DND-41 (cell line): ENCODE measurements around the gene KRTAP17-1.

Experiments
- ATAC-seq: fragments of 200-7000 bp; cut with Tn5 transposase; 3 replicates; pipeline ENCODE4 v1.9.1; 2021; ENCODE audit warnings: low read depth; ENCODE audit not compliant: insufficient read depth
- DNase-seq: peaks from one replicate; pipeline ENCODE4 v3.0.0-alpha.2; 2020
- H2AFZ ChIP-seq: 2 replicates; pipeline ENCODE4 v1.6.0; 2012; ENCODE audit warnings: low read depth, low read length
- H3K27ac ChIP-seq: 2 replicates; pipeline ENCODE4 v1.5.1; 2012; ENCODE audit warnings: low read length, inconsistent platforms
- H3K27me3 ChIP-seq: fragments of 200-600 bp; sonication (generic); 2 replicates; pipeline ENCODE4 v1.6.0; 2012; ENCODE audit warnings: low read length, mild to moderate bottlenecking, inconsistent platforms; ENCODE audit not compliant: insufficient read depth, poor library complexity
- H3K36me3 ChIP-seq: 2 replicates; pipeline ENCODE4 v1.5.1; 2012; ENCODE audit warnings: low read length, inconsistent platforms; ENCODE audit not compliant: insufficient read depth
- H3K4me1 ChIP-seq: 2 replicates; pipeline ENCODE4 v1.5.1; 2012; ENCODE audit warnings: mild to moderate bottlenecking, low read length; ENCODE audit not compliant: insufficient read depth
- H3K4me2 ChIP-seq: 2 replicates; pipeline ENCODE4 v1.6.0; 2012; ENCODE audit warnings: mild to moderate bottlenecking, moderate library complexity, low read length, inconsistent platforms; ENCODE audit not compliant: insufficient read depth
- H3K4me3 ChIP-seq, 2 experiments: fragments of 200-600 bp in 1 of 2; shearing (Covaris generic) in 1 of 2; 2 replicates each; pipeline ENCODE4 v1.5.1; 2012 to 2016; ENCODE audit warnings: inconsistent platforms in 2 of 2, low read length in 2 of 2, mild to moderate bottlenecking in 2 of 2, low read depth in 1 of 2, moderate library complexity in 1 of 2
- H3K79me2 ChIP-seq: 2 replicates; pipeline ENCODE4 v1.6.0; 2012; ENCODE audit warnings: low read length, inconsistent platforms; ENCODE audit not compliant: insufficient read depth
- H3K9ac ChIP-seq: 2 replicates; pipeline ENCODE4 v1.6.0; 2012; ENCODE audit warnings: low read depth, mild to moderate bottlenecking, inconsistent platforms, low read length, moderate library complexity
- H3K9me3 ChIP-seq: 2 replicates; pipeline ENCODE4 v1.5.1; 2012; ENCODE audit warnings: low read length, moderate library complexity, mild to moderate bottlenecking, inconsistent platforms; ENCODE audit not compliant: insufficient read depth, severe bottlenecking
- H4K20me1 ChIP-seq: 2 replicates; pipeline ENCODE4 v1.6.0; 2012; ENCODE audit warnings: low read length; ENCODE audit not compliant: insufficient read depth
- CTCF ChIP-seq: IDR thresholded peaks from 2 replicates; pipeline ENCODE4 v1.5.1; 2012; ENCODE audit warnings: borderline replicate concordance, low read length, moderate library complexity, mild to moderate bottlenecking; ENCODE audit not compliant: poor library complexity, severe bottlenecking; ENCODE audit errors: extremely low read depth
- EZH2 ChIP-seq: IDR thresholded peaks from 3 replicates; pipeline ENCODE4 v1.6.1; 2012; ENCODE audit warnings: borderline replicate concordance, low read depth, mild to moderate bottlenecking, moderate library complexity, low read length, inconsistent platforms; ENCODE audit not compliant: severe bottlenecking

KRTAP17-1 gene

DNA sequence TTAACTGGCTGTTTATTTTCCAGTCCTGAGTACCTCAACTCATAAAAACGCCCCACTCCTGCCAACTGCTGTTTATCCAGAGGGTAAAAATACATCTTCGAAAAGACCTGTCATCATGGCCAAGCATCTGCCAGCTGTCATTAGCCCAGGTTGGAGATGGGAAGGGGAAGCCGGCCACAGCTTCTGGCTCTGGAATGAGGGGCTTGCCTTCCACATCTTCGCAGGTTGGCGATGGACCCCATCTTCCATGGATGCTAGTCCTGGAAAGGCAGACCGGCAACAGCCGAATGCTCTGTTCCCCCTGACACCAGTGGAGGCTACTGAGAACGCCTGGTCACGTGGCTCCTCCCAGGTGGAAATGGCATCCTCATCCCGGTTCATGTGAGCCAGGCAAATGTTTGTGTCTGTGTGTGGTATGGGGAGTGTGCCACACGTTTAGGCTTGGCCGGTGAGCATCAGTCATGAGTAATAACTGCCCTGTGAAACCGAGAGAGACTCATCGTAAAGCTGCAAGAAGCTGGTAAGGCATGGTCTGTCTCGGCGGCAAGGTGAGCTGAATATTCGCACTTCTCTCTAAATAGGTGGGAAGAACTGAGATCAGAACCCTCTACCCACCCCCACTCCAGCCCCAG lies 420 bp upstream of the KRTAP17-1 start:
- no peaks in the 10 kb centered on the region for H3K79me2 ChIP-seq
- ATAC-seq (no peak), DNase-seq (no peak)
- no peak overlapping the region for H3K4me3 ChIP-seq
- H3K4me1 ChIP-seq: no peaks in the 10 kb centered on the region
- no peak overlapping the region for H3K9ac ChIP-seq
- peaks cover 3% of the 10 kb centered on the region for H3K27me3 ChIP-seq
- H3K9me3 ChIP-seq: no peaks in the 10 kb centered on the region
- H3K27ac ChIP-seq: no peak overlapping the region
- no peak overlapping the region for H3K4me2 ChIP-seq
- no peak overlapping the region for H2AFZ ChIP-seq
- H4K20me1 ChIP-seq: no peaks in the 10 kb centered on the region
- H3K36me3 ChIP-seq: no peaks in the 10 kb centered on the region
- TF ChIP-seq CTCF: no peak
- TF ChIP-seq EZH2: no peak

GRCh38 chr17:41311111-41311510 lies 4.4 kb downstream of the KRTAP17-1 start:
- no peak for ATAC-seq
- no peak for TF ChIP-seq CTCF
- no peak for TF ChIP-seq EZH2
- H2AFZ ChIP-seq: no peak overlapping the region

DNA sequence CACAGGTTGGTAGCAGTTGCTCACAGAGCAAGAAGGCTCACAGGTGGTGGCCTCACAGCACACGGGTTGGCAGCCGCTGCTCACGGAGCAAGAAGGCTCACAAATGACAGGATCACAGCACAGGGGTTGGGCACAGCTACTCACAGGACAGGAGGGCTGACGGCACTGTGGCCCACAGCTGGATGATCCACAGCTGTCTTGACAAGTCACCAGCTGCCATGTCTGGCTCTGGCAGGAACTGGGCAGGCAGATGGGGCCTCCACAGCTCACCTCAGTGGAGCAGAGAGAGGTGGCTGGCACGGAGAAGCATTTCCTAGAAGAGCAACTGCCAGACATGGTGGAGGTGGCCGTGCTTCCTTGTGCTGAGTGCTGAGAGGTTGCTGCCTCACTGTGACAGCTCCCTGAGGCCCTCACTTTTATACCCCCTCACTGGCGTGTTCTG lies 6.6 kb downstream of the KRTAP17-1 start, which contains the start of gene KRTAP16-1:
TSS of gene KRTAP16-1 (minus strand) at position 392 of the 442 bp plus-strand sequence. CDS start at position 336, 56 bp downstream.
- Histone ChIP-seq H3K4me1 (peaks cover 20% of the 10 kb centered on the region), H3K27ac (peak within 1 kb of the TSS; percentile 82), H3K27me3 (no peaks in the 10 kb centered on the region), H3K4me2 (peak within 1 kb of the TSS; percentile 16; the same call in 1 of the 2 replicates), H3K4me3 (peak within 1 kb of the TSS in 1 of 2 experiments; percentile 15; a peak in 1 of 4 replicates), H4K20me1 (no peaks in the 10 kb centered on the region), H2AFZ (peak within 1 kb of the TSS; percentile 24), H3K9ac (peak within 1 kb of the TSS; percentile 14; the same call in 1 of the 2 replicates), H3K36me3 (no peaks in the 10 kb centered on the region), H3K9me3 (peaks cover 28% of the 10 kb centered on the region), H3K79me2 (no peaks in the 10 kb centered on the region)
- ATAC-seq: peak; percentile 67
- TF ChIP-seq CTCF (no peak), EZH2 (no peak)
- peak; percentile 65 for DNase-seq

More at GRCh38 chr17:41311111-41311510, 4.4 kb downstream of the KRTAP17-1 start:
- Histone ChIP-seq H3K27ac (no peak overlapping the region), H3K4me1 (peaks cover 20% of the 10 kb centered on the region), H4K20me1 (no peaks in the 10 kb centered on the region), H3K9ac (no peak overlapping the region), H3K9me3 (peaks cover 28% of the 10 kb centered on the region), H3K4me3 (no peak overlapping the region), H3K36me3 (no peaks in the 10 kb centered on the region), H3K4me2 (no peak overlapping the region), H3K27me3 (peaks cover under 1% of the 10 kb centered on the region), H3K79me2 (no peaks in the 10 kb centered on the region)
- DNase-seq: no peak
